Activated B cell treated with CpG ODN at 0.5 μM for 24 hours (primary cell): ENCODE data around the gene HSPA9. TPM values are rescaled to one million over a fixed set of nuclear protein-coding genes. Genes with fewer than 3 reads are reported as not detected.

Experiments used
- ATAC-seq: fragments of 200-7000 bp; cut with Tn5 transposase; one replicate; pipeline ENCODE4 v1.10.0; 2021; ENCODE audit warnings: low read depth, mild to moderate bottlenecking, moderate library complexity
- CTCF ChIA-PET: fragments of 350-600 bp; sonication (Branson Sonifier 250); formaldehyde crosslinking; loops from one replicate; lab custom pipeline; 2021; ENCODE audit warnings: antibody characterized with exemption; lab: Charles Lee
- POLR2A ChIA-PET: fragments of 350-600 bp; sonication (Branson Sonifier 250); formaldehyde crosslinking; loops from one replicate; lab custom pipeline; 2021; ENCODE audit warnings: antibody characterized with exemption; lab: Charles Lee
- DNase-seq: peaks from one replicate; pipeline ENCODE4 v3.0.0; 2022
- H3K27ac Mint-ChIP-seq: one replicate; pipeline ENCODE4 v1.8.0; 2020; ENCODE audit warnings: mixed read lengths
- H3K27me3 Mint-ChIP-seq: one replicate; pipeline ENCODE4 v1.8.0; 2021; ENCODE audit warnings: mixed read lengths
- H3K36me3 Mint-ChIP-seq: one replicate; pipeline ENCODE4 v1.8.0; 2021; ENCODE audit warnings: low read depth, mixed read lengths
- H3K4me1 Mint-ChIP-seq: one replicate; pipeline ENCODE4 v1.8.0; 2021; ENCODE audit warnings: mixed read lengths
- H3K4me3 Mint-ChIP-seq: one replicate; pipeline ENCODE4 v1.8.0; 2020; ENCODE audit warnings: mild to moderate bottlenecking, mixed read lengths
- H3K9me3 Mint-ChIP-seq: one replicate; pipeline ENCODE4 v1.8.0; 2020; ENCODE audit warnings: mixed read lengths
- intact Hi-C: fragments of 100-400 bp; cut with micrococcal nuclease; formaldehyde crosslinking; loops from one replicate; pipeline ENCODE4 v1.15.1; 2024
- total RNA-seq: library from RNA; stranded (reverse); gene quantifications from 2 replicates; pipeline ENCODE4 v1.2.3, GENCODE V29; 2022
- TF ChIP-seq, protein P1 (sequence below): fragments of 200-600 bp; IDR thresholded peaks from one replicate; pipeline ENCODE4 v1.8.0; 2022; ENCODE audit warnings: antibody characterized with exemption, mild to moderate bottlenecking

HSPA9 gene
- total RNA-seq, 1 donor from 2014 or later: 224 TPM

DNA sequence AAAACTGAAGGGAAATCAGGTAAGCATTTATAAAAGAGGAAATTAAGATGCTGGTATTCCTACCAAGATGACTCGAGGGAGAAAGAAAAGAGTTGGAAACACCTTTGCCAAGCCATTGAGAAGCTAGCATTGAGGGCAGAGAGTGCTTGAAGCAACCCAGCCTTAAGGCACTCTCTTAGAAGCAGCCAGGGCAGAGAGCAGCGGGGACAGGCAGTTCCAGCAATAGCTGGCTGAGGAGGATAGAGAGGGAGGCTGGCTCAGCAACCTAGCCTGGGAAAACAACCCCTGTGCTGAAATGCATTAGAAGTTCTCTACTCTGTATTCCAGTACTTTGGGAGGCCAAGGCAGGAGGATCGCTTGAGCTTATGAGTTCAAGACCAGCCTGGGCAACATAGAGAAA, 40.3 kb upstream of the HSPA9 start:
- DNase-seq (no peak), ATAC-seq (no peak)
- ChIA-PET POLR2A (no interaction called here), CTCF (no interaction called here)
- no peak overlapping the region for H3K4me3 Mint-ChIP-seq
- H3K36me3 Mint-ChIP-seq: no peaks in the 10 kb centered on the region
- intact Hi-C loops: no loop called here
- no peaks in the 10 kb centered on the region for H3K9me3 Mint-ChIP-seq
- H3K4me1 Mint-ChIP-seq: peaks cover 4% of the 10 kb centered on the region
- peaks cover 34% of the 10 kb centered on the region for H3K27me3 Mint-ChIP-seq
- TF ChIP-seq, protein P1, sequence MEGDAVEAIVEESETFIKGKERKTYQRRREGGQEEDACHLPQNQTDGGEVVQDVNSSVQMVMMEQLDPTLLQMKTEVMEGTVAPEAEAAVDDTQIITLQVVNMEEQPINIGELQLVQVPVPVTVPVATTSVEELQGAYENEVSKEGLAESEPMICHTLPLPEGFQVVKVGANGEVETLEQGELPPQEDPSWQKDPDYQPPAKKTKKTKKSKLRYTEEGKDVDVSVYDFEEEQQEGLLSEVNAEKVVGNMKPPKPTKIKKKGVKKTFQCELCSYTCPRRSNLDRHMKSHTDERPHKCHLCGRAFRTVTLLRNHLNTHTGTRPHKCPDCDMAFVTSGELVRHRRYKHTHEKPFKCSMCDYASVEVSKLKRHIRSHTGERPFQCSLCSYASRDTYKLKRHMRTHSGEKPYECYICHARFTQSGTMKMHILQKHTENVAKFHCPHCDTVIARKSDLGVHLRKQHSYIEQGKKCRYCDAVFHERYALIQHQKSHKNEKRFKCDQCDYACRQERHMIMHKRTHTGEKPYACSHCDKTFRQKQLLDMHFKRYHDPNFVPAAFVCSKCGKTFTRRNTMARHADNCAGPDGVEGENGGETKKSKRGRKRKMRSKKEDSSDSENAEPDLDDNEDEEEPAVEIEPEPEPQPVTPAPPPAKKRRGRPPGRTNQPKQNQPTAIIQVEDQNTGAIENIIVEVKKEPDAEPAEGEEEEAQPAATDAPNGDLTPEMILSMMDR: no peak
- H3K27ac Mint-ChIP-seq: no peak overlapping the region

DNA sequence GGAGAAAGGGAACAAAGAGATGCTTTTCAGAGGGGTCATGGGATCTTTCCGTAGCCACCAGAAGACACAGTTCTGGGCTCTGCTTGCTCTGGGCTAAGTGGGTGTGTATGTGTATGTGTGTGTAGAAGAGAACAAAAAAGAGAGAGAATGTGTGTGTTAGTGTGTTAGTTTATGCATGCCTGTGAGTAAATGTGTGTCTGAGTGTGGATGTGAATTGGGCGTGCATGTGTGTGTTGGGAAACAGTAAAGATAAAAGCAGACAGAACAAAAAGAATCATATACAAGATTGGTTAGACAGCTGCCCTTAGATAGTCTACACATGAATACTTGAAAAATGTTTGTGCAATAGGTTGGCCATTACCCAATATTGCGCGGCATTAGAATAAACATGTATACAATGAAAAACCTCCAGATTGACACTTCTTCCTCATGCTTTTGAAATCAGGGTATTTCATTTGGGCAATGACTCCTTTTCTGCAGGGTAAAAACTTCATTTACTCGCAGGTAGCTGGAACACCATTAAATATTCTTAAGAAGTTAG, 36.5 kb upstream of the HSPA9 start:
- CTCF ChIA-PET: no interaction called here
- H3K27me3 Mint-ChIP-seq: peaks cover 39% of the 10 kb centered on the region
- H3K27ac Mint-ChIP-seq: no peak overlapping the region
- POLR2A ChIA-PET: no interaction called here
- no peaks in the 10 kb centered on the region for H3K9me3 Mint-ChIP-seq
- peaks cover 4% of the 10 kb centered on the region for H3K4me1 Mint-ChIP-seq
- TF ChIP-seq, protein P1: no peak
- no peak for ATAC-seq
- no peak overlapping the region for H3K4me3 Mint-ChIP-seq
- no peak for DNase-seq
- intact Hi-C loops: no loop called here
- H3K36me3 Mint-ChIP-seq: no peaks in the 10 kb centered on the region

DNA sequence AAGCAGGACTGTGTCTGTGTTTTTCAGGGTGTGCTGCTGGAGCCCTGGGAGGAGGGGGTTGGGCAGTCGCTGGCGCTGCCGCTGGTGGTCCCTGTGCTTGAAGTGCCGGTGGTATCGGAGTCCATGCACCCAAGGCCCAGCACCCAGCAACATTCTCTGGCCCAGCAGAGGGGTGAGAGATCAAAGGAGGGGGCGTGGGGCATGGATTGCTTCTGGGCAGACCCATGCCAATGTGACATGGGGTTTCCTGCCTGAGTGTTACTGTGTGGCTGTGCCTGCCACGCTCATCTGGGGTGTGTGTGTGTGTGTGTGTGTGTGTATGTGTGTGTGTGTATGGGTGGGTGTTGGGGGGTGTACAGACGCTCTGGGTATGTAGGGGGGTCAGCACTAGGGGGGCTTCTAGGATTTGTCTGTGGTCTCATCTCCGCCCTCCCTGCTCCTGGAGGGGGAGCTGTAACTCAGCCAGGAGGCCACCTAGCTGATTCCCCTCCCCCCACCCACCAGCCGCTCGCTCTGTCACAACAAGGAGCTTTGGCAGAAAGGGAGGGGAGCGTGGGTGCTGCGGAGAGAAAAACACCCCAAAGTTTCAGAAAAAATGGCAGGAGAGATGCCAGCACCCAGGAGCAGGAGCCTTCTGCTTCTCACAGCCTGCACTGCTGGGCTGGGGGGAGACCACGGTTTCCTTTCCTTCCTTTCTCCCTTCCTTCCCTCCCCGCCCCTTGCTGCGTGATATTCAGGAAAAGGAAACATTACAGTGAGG, 35.9 kb upstream of the HSPA9 start:
- POLR2A ChIA-PET: no interaction called here

DNA sequence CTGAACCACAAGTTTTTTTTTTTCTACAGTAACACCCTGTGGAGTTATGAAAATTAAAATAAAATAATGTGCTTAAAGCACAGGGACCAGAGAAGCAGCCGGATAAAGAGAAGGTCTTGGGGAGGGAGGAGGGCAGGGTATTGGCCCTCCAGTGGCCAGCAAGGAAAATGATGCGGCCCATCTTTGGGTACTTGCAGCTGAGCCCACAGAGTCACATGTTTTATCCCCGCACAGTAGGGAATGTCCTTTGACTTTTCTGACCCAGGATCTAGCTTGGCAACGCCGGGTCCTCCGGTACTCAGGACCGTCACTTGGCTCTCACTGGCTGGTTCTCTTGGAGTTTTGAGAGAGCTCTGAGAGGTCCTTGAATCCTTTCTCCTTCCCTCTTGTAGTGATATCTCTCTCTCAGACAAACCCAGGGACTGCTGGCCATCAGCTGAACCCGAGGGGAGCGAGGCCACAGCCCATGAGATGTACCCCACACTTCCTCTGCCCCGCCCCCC, 35.3 kb upstream of the HSPA9 start:
- Mint-ChIP-seq H3K27ac (no peak overlapping the region), H3K27me3 (peaks cover 30% of the 10 kb centered on the region), H3K36me3 (no peaks in the 10 kb centered on the region), H3K4me3 (no peak overlapping the region), H3K4me1 (peaks cover 6% of the 10 kb centered on the region), H3K9me3 (no peaks in the 10 kb centered on the region)
- TF ChIP-seq, protein P1: no peak
- POLR2A ChIA-PET: no interaction called here
- intact Hi-C loops: no loop called here
- ATAC-seq: no peak
- CTCF ChIA-PET: no interaction called here
- no peak for DNase-seq

More for the DNA sequence above, 35.9 kb upstream of the HSPA9 start:
- Mint-ChIP-seq H3K27me3 (peaks cover 34% of the 10 kb centered on the region), H3K4me1 (peaks cover 4% of the 10 kb centered on the region), H3K4me3 (no peak overlapping the region), H3K9me3 (no peaks in the 10 kb centered on the region), H3K27ac (no peak overlapping the region), H3K36me3 (no peaks in the 10 kb centered on the region)
- ATAC-seq (no peak), DNase-seq (no peak)
- CTCF ChIA-PET: no interaction called here
- TF ChIP-seq, protein P1: no peak
- intact Hi-C loops: no loop called here

DNA sequence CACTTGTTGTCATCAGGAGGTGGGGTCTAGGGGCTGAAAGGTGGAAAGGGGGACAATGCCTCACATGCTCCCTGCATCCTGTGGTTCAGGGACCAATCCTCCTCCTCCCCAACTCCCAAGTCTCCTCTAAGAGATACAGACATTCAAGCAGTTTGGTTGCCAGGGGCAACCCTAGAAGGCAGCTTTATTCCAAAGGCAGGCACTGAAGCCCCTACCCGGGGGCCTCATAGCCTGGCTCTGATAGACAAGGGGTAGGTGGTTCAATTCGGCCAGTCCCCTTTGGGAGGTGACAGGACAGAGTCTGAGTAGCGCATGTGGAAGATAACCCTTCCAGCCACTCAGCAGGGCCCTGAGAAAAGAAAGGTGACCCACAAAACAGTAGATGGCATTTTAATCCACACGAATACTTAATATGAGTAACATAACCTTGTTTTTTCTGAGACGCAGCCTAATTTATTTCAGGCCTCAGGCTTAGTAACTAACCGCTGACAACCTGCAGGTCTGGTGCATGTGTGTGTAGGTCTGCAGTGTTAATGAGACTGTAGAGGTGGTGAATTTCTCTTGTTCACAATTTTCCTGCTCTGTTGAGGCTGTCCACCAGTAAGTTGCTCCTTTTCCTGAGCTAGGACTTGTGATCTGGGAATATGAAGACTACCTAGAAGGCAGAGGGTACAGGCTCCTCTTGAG, 31.3 kb upstream of the HSPA9 start:
- DNase-seq: no peak
- ChIA-PET POLR2A (no interaction called here), CTCF (no interaction called here)
- TF ChIP-seq, protein P1: no peak
- peaks cover 7% of the 10 kb centered on the region for H3K4me1 Mint-ChIP-seq
- intact Hi-C loops: no loop called here
- no peak overlapping the region for H3K27ac Mint-ChIP-seq
- no peak for ATAC-seq
- no peak overlapping the region for H3K4me3 Mint-ChIP-seq
- H3K36me3 Mint-ChIP-seq: no peaks in the 10 kb centered on the region
- peaks cover 18% of the 10 kb centered on the region for H3K27me3 Mint-ChIP-seq
- H3K9me3 Mint-ChIP-seq: no peaks in the 10 kb centered on the region
